ENCODE data around the gene PDK4. TPM values are rescaled to one million over a fixed set of nuclear protein-coding genes. Genes with fewer than 3 reads are reported as not detected.

PDK4 gene
- total RNA-seq, 2 experiments from 2014 or later, result not detected

DNA sequence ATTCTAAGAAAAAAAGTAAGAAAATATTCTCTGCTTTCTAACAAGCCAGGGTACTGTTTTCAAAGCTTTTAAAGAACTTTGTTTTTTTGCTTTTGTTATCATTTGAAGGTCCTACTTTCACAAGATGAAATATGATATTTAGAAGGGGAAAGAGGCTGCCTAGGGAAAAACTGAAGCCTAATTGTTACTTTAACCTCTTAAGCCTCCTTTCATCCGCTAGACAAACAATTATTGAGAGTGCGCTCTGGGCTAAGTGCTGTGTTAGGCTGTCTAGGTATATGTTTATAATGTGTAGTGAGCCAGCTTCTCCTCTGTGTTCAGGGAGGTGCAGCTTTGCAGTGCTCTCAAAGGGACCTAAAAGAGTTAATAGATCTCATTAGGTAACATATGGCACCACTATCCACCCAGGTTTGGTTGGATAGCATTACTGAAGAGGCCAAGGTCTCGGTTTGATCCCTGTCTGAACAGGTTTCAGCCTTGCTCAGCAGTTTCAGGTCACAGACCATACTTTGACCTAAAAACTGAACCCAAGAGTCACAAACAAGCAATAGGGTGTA is 17.9 kb downstream of the PDK4 start:
- Histone ChIP-seq H3K27me3 (ENCODE audit: control insufficient read depth in 1 of 2, insufficient read depth in 2 of 2, low read length in 2 of 2) (no peaks in the 10 kb centered on the region), H3K4me3 (ENCODE audit: low read length) (no peak overlapping the region), H3K27ac (ENCODE audit: low read depth in 1 of 2, low read length in 2 of 2) (no peak overlapping the region), H3K36me3 (ENCODE audit: insufficient read depth, low read length) (no peaks in the 10 kb centered on the region), H3K4me1 (ENCODE audit: insufficient read depth, low read length) (no peaks in the 10 kb centered on the region), H3K9me3 (ENCODE audit: control insufficient read depth in 1 of 2, insufficient read depth in 1 of 2, low read length in 2 of 2) (peaks cover 0 to 5% of the 10 kb centered on the region in 2 experiments)
- CTCF ChIA-PET, result no interaction called here
- POLR2A ChIA-PET, result no interaction called here
- TF ChIP-seq, protein P1, sequence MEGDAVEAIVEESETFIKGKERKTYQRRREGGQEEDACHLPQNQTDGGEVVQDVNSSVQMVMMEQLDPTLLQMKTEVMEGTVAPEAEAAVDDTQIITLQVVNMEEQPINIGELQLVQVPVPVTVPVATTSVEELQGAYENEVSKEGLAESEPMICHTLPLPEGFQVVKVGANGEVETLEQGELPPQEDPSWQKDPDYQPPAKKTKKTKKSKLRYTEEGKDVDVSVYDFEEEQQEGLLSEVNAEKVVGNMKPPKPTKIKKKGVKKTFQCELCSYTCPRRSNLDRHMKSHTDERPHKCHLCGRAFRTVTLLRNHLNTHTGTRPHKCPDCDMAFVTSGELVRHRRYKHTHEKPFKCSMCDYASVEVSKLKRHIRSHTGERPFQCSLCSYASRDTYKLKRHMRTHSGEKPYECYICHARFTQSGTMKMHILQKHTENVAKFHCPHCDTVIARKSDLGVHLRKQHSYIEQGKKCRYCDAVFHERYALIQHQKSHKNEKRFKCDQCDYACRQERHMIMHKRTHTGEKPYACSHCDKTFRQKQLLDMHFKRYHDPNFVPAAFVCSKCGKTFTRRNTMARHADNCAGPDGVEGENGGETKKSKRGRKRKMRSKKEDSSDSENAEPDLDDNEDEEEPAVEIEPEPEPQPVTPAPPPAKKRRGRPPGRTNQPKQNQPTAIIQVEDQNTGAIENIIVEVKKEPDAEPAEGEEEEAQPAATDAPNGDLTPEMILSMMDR (IDR thresholded peaks at IDR 0.05), result no peak
- H3K4me1 Mint-ChIP-seq (ENCODE audit: low read depth), result no peaks in the 10 kb centered on the region
- intact Hi-C loops (cut with DNase I, micrococcal nuclease), result no loop called here
- H3K4me3 Mint-ChIP-seq, result no peak overlapping the region
- no peaks in the 10 kb centered on the region for H3K36me3 Mint-ChIP-seq (ENCODE audit: low read depth)
- peaks cover 5% of the 10 kb centered on the region for H3K27me3 Mint-ChIP-seq
- no peak overlapping the region for H3K27ac Mint-ChIP-seq
- DNase-seq, result no peak
- no peaks in the 10 kb centered on the region for H3K9me3 Mint-ChIP-seq
- no peak for ATAC-seq (ENCODE audit: poor library complexity)

DNA sequence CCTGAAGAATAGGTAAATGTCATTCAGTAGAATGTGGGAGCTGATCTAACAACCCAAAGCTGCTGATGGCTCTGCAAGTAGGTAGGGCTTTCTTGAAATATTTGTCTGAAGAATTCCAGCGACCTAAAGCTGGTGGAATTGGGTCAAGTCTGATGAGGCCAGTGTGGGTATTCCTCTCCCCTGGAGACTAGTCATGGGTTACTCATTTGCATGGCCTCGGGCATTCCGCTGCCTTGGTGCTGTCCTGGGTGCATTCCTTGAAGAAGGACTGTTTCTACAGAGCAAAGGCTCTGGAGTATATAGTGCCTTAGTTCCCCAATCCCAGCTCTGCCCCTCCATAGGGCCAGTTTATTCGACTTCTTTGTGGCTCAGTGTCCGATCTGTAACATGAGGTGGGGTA is 19.2 kb downstream of the PDK4 start:
- Mint-ChIP-seq H3K9me3 (peaks cover 2% of the 10 kb centered on the region), H3K36me3 (ENCODE audit: low read depth) (no peaks in the 10 kb centered on the region)

DNA sequence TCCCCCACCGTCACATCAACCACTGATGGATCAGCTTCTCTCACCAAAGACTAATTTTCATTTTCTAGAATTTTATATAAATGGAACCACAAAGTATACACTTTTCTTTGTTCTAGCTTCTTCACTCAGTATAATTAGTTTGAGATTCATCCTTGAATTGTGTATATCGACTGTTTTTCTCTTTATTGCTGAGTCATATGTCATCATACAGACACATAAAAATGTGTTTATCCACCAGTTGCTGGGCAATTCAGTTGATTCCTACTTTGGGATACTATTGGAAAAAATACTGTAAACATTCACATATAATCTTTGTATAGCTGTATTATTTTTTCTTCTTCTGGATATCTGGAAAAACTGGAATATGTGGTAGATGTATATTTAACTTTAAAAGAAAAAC is 26.6 kb downstream of the PDK4 start:
- CTCF ChIA-PET, result no interaction called here
- DNase-seq, result no peak
- no peaks in the 10 kb centered on the region for H3K36me3 Mint-ChIP-seq (ENCODE audit: low read depth)

More for the DNA sequence above, 19.2 kb downstream of the PDK4 start:
- no peaks in the 10 kb centered on the region for H3K27me3 ChIP-seq (ENCODE audit: control insufficient read depth in 1 of 2, insufficient read depth in 2 of 2, low read length in 2 of 2)
- no peak for DNase-seq
- ChIA-PET CTCF (no interaction called here), POLR2A (no interaction called here)
- H3K27ac ChIP-seq (ENCODE audit: low read depth in 1 of 2, low read length in 2 of 2), result no peak overlapping the region
- H3K4me1 ChIP-seq (ENCODE audit: insufficient read depth, low read length), result no peaks in the 10 kb centered on the region
- TF ChIP-seq, protein P1 (IDR thresholded peaks at IDR 0.05), result no peak
- Mint-ChIP-seq H3K4me1 (ENCODE audit: low read depth) (no peaks in the 10 kb centered on the region), H3K27ac (no peak overlapping the region), H3K27me3 (peaks cover 5% of the 10 kb centered on the region), H3K4me3 (no peak overlapping the region)
- intact Hi-C loops (cut with DNase I, micrococcal nuclease), result no loop called here
- no peak overlapping the region for H3K4me3 ChIP-seq (ENCODE audit: low read length)
- no peaks in the 10 kb centered on the region for H3K36me3 ChIP-seq (ENCODE audit: insufficient read depth, low read length)
- peaks cover 0 to 5% of the 10 kb centered on the region in 2 experiments for H3K9me3 ChIP-seq (ENCODE audit: control insufficient read depth in 1 of 2, insufficient read depth in 1 of 2, low read length in 2 of 2)
- ATAC-seq (ENCODE audit: poor library complexity), result no peak

More for the DNA sequence above, 26.6 kb downstream of the PDK4 start:
- POLR2A ChIA-PET, result no interaction called here
- TF ChIP-seq, protein P1 (IDR thresholded peaks at IDR 0.05), result no peak
- Histone ChIP-seq H3K36me3 (ENCODE audit: insufficient read depth, low read length) (no peaks in the 10 kb centered on the region), H3K4me3 (ENCODE audit: low read length) (no peak overlapping the region), H3K27me3 (ENCODE audit: control insufficient read depth in 1 of 2, insufficient read depth in 2 of 2, low read length in 2 of 2) (no peaks in the 10 kb centered on the region), H3K4me1 (ENCODE audit: insufficient read depth, low read length) (no peaks in the 10 kb centered on the region), H3K9me3 (ENCODE audit: control insufficient read depth in 1 of 2, insufficient read depth in 1 of 2, low read length in 2 of 2) (no peaks in the 10 kb centered on the region), H3K27ac (ENCODE audit: low read depth in 1 of 2, low read length in 2 of 2) (no peak overlapping the region)
- Mint-ChIP-seq H3K27ac (no peak overlapping the region), H3K9me3 (peaks cover 2% of the 10 kb centered on the region), H3K4me3 (no peak overlapping the region), H3K4me1 (ENCODE audit: low read depth) (no peaks in the 10 kb centered on the region), H3K27me3 (no peaks in the 10 kb centered on the region)
- ATAC-seq (ENCODE audit: poor library complexity), result no peak
- intact Hi-C loops (cut with DNase I, micrococcal nuclease), result no loop called here
